WTC11 (cell line): Measurements from ENCODE around the gene ZCCHC2. TPM values are rescaled to one million over a fixed set of nuclear protein-coding genes. Genes with fewer than 3 reads are reported as not detected.
A peak's percentile ranks its signal among the peaks of the same experiment; 100 is the strongest.

Source experiments
- ATAC-seq: fragments of 200-7000 bp; cut with Tn5 transposase; 2 replicates; pipeline ENCODE4 v1.10.0; 2021; ENCODE audit warnings: mild to moderate bottlenecking, moderate library complexity
- CTCF ChIA-PET: fragments of 300-600 bp; sonication (Branson Sonifier 250); formaldehyde crosslinking; loops from one replicate; lab custom pipeline; 2021; ENCODE audit warnings: antibody characterized with exemption; lab: Charles Lee
- POLR2A ChIA-PET: fragments of 350-600 bp; sonication (Branson Sonifier 250); formaldehyde crosslinking; loops from one replicate; lab custom pipeline; 2021; ENCODE audit warnings: antibody characterized with exemption; lab: Charles Lee
- DNase-seq: peaks from one replicate; pipeline ENCODE4 v3.0.0; 2021; ENCODE audit warnings: low spot score
- H3K27ac Mint-ChIP-seq: 2 replicates; pipeline ENCODE4 v1.8.0; 2021; ENCODE audit warnings: mixed read lengths
- H3K27me3 Mint-ChIP-seq: 2 replicates; pipeline ENCODE4 v1.8.0; 2021; ENCODE audit warnings: low read depth, mild to moderate bottlenecking, moderate library complexity, mixed read lengths
- H3K36me3 Mint-ChIP-seq: 2 replicates; pipeline ENCODE4 v1.8.0; 2021; ENCODE audit warnings: mixed read lengths
- H3K4me1 Mint-ChIP-seq: 2 replicates; pipeline ENCODE4 v1.8.0; 2022; ENCODE audit warnings: mixed read lengths
- H3K4me3 Mint-ChIP-seq: 2 replicates; pipeline ENCODE4 v1.8.0; 2021; ENCODE audit warnings: mild to moderate bottlenecking, moderate library complexity, mixed read lengths
- H3K9me3 Mint-ChIP-seq: 2 replicates; pipeline ENCODE4 v1.8.0; 2021; ENCODE audit warnings: mixed read lengths
- CBFB ChIP-seq: sonication (generic); formaldehyde crosslinking; IDR thresholded peaks from 2 replicates; pipeline ENCODE4 v1.8.1; 2022; ENCODE audit warnings: mild to moderate bottlenecking, low read depth, missing genetic modification reagents
- FOXJ3 ChIP-seq: sonication (generic); formaldehyde crosslinking; IDR thresholded peaks from 2 replicates; pipeline ENCODE4 v1.9.0; 2021; ENCODE audit warnings: missing genetic modification reagents, mild to moderate bottlenecking, borderline replicate concordance
- FOXK1 ChIP-seq: sonication (generic); formaldehyde crosslinking; IDR thresholded peaks from 2 replicates; pipeline ENCODE4 v1.8.0; 2022; ENCODE audit warnings: mild to moderate bottlenecking, moderate library complexity, missing genetic modification reagents
- GRHL2 ChIP-seq: fragments of 250-450 bp; sonication (Bioruptor Pico); IDR thresholded peaks from 2 replicates; pipeline ENCODE4 v1.8.0; 2022; ENCODE audit warnings: mild to moderate bottlenecking, moderate library complexity; ENCODE audit not compliant: insufficient replicate concordance, severe bottlenecking
- GTF2I ChIP-seq: fragments of 250-450 bp; sonication (Bioruptor Pico); conservative IDR thresholded peaks from 2 replicates; pipeline ENCODE4 v1.4.0; 2021; ENCODE audit warnings: mild to moderate bottlenecking
- HMGA2 ChIP-seq: fragments of 250-450 bp; sonication (Bioruptor Pico); IDR thresholded peaks from 2 replicates; pipeline ENCODE4 v1.4.0; 2021; ENCODE audit warnings: mild to moderate bottlenecking, moderate library complexity
- NFE2L1 ChIP-seq: sonication (generic); formaldehyde crosslinking; IDR thresholded peaks from 2 replicates; pipeline ENCODE4 v1.8.1; 2023; ENCODE audit warnings: missing genetic modification reagents
- ZNF121 ChIP-seq: sonication (generic); formaldehyde crosslinking; IDR thresholded peaks from 2 replicates; pipeline ENCODE4 v1.8.0; 2023; ENCODE audit warnings: missing genetic modification reagents
- ZNF416 ChIP-seq: fragments of 250-450 bp; sonication (Bioruptor Pico); IDR thresholded peaks from 2 replicates; pipeline ENCODE4 v1.9.0; 2021; ENCODE audit warnings: mild to moderate bottlenecking, inconsistent platforms
- total RNA-seq: library from RNA; stranded (reverse); gene quantifications from 3 replicates; pipeline ENCODE4 v1.2.3, GENCODE V29; 2021
- TF ChIP-seq, protein P1 (sequence below): sonication (generic); formaldehyde crosslinking; IDR thresholded peaks from 2 replicates; pipeline ENCODE4 v1.8.0; 2022; ENCODE audit warnings: mild to moderate bottlenecking, missing genetic modification reagents
- TF ChIP-seq, protein P2 (sequence below): fragments of 250-450 bp; sonication (Bioruptor Pico); IDR thresholded peaks from 2 replicates; pipeline ENCODE4 v1.9.0; 2021; ENCODE audit warnings: mild to moderate bottlenecking
- TF ChIP-seq, protein P3 (sequence below): fragments of 250-450 bp; sonication (Bioruptor Pico); IDR thresholded peaks from 2 replicates; pipeline ENCODE4 v1.9.0; 2021; ENCODE audit warnings: mild to moderate bottlenecking
- TF ChIP-seq, protein P4 (sequence below): sonication (generic); formaldehyde crosslinking; IDR thresholded peaks from 2 replicates; pipeline ENCODE4 v1.8.0; 2022; ENCODE audit warnings: missing genetic modification reagents

ZCCHC2 gene
- total RNA-seq, 1 experiment from 2014 or later, result 18.8 TPM

DNA sequence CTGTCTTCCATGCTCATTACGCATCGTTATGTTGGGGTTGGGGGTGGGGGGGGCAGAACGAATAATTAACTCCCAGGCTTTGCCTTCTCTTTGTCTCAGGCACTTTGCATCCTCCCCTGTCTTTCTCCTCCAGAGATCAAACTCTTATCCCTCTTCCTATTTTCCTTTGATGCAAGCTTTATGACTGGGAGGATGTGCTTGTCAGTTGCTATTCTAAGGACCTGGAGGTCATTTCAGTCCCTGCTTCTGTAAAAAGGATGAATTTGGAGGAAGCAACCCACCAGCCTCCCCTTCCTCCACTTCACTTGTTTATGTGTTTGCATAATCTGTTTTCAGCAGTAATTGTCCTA lies 87.5 kb downstream of the ZCCHC2 start:
- peak overlapping the region; percentile 33 for H3K4me3 Mint-ChIP-seq
- ChIA-PET POLR2A (interaction anchor here (0.5 to 0.7 kb wide), 2 partner anchors 16 to 49 kb away, joined by 4 to 7 read pairs; no protein-coding TSS in a partner anchor), CTCF (interaction anchor here (0.6 to 1.7 kb wide), 3 partner anchors 25 to 372 kb away, joined by 3 to 4 read pairs (median 4); no protein-coding TSS in a partner anchor)
- no peak for TF ChIP-seq ZNF416
- TF ChIP-seq, protein P1, sequence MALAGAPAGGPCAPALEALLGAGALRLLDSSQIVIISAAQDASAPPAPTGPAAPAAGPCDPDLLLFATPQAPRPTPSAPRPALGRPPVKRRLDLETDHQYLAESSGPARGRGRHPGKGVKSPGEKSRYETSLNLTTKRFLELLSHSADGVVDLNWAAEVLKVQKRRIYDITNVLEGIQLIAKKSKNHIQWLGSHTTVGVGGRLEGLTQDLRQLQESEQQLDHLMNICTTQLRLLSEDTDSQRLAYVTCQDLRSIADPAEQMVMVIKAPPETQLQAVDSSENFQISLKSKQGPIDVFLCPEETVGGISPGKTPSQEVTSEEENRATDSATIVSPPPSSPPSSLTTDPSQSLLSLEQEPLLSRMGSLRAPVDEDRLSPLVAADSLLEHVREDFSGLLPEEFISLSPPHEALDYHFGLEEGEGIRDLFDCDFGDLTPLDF (CRISPR knock-in tag), result no peak
- no peak for TF ChIP-seq NFE2L1 (CRISPR knock-in tag)
- no peak for TF ChIP-seq ZNF121
- TF ChIP-seq GRHL2, result no peak
- TF ChIP-seq, protein P2, sequence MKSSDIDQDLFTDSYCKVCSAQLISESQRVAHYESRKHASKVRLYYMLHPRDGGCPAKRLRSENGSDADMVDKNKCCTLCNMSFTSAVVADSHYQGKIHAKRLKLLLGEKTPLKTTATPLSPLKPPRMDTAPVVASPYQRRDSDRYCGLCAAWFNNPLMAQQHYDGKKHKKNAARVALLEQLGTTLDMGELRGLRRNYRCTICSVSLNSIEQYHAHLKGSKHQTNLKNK (CRISPR knock-in tag), result no peak
- TF ChIP-seq HMGA2, result no peak
- TF ChIP-seq CBFB (CRISPR knock-in tag), result no peak
- TF ChIP-seq FOXJ3 (CRISPR knock-in tag), result no peak
- TF ChIP-seq, protein P3, sequence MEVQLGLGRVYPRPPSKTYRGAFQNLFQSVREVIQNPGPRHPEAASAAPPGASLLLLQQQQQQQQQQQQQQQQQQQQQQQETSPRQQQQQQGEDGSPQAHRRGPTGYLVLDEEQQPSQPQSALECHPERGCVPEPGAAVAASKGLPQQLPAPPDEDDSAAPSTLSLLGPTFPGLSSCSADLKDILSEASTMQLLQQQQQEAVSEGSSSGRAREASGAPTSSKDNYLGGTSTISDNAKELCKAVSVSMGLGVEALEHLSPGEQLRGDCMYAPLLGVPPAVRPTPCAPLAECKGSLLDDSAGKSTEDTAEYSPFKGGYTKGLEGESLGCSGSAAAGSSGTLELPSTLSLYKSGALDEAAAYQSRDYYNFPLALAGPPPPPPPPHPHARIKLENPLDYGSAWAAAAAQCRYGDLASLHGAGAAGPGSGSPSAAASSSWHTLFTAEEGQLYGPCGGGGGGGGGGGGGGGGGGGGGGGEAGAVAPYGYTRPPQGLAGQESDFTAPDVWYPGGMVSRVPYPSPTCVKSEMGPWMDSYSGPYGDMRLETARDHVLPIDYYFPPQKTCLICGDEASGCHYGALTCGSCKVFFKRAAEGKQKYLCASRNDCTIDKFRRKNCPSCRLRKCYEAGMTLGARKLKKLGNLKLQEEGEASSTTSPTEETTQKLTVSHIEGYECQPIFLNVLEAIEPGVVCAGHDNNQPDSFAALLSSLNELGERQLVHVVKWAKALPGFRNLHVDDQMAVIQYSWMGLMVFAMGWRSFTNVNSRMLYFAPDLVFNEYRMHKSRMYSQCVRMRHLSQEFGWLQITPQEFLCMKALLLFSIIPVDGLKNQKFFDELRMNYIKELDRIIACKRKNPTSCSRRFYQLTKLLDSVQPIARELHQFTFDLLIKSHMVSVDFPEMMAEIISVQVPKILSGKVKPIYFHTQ (CRISPR knock-in tag), result no peak
- no peak for TF ChIP-seq FOXK1 (CRISPR knock-in tag)
- peaks cover 9% of the 10 kb centered on the region; the same call in 1 of the 2 replicates for H3K9me3 Mint-ChIP-seq
- H3K36me3 Mint-ChIP-seq, result no peaks in the 10 kb centered on the region
- no peak overlapping the region for H3K27ac Mint-ChIP-seq
- H3K4me1 Mint-ChIP-seq, result peaks cover 39% of the 10 kb centered on the region
- no peaks in the 10 kb centered on the region; the same call in 1 of the 2 replicates for H3K27me3 Mint-ChIP-seq
- no peak for DNase-seq
- no peak for ATAC-seq

DNA sequence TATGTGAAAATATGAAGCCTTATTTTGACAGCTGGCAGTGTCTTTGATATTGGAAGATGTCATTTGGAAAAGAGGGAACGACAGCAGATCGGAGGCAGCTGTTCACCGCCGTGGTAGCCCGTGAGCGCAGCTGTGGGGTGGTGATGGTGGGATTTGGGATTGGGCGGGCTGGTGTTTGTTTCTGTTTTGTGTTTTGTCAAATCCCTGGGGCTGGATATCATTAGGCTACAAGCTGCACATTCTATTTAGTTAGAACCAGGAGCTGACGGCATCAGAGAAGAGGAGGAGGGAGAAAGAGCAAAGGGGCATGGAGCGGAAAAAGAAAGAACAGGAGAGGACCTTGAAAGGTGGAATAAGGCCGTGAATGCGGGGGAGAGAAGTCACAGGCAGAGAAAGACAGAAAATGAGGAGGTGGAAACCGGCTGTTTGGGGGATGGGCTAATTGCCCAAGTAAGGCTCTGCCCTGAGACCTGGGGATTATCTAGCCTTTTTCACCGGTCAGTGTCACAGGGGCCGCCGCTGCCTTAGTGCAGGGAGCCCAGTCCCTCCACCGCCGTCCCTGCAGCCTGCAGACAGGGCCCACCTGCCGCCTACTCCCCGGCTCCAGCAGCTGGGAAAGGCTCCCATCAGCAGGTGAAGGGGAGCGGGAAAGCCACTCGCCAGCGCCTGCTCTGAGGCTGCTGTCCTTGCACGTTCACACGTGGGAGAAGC lies 88.0 kb downstream of the ZCCHC2 start:
- peak; percentile 58 for DNase-seq
- Mint-ChIP-seq H3K9me3 (peaks cover 9% of the 10 kb centered on the region; the same call in 1 of the 2 replicates), H3K36me3 (no peaks in the 10 kb centered on the region), H3K27me3 (no peaks in the 10 kb centered on the region; the same call in 1 of the 2 replicates), H3K4me1 (peaks cover 39% of the 10 kb centered on the region), H3K27ac (no peak overlapping the region), H3K4me3 (peak overlapping the region; percentile 33)
- TF ChIP-seq, protein P4, sequence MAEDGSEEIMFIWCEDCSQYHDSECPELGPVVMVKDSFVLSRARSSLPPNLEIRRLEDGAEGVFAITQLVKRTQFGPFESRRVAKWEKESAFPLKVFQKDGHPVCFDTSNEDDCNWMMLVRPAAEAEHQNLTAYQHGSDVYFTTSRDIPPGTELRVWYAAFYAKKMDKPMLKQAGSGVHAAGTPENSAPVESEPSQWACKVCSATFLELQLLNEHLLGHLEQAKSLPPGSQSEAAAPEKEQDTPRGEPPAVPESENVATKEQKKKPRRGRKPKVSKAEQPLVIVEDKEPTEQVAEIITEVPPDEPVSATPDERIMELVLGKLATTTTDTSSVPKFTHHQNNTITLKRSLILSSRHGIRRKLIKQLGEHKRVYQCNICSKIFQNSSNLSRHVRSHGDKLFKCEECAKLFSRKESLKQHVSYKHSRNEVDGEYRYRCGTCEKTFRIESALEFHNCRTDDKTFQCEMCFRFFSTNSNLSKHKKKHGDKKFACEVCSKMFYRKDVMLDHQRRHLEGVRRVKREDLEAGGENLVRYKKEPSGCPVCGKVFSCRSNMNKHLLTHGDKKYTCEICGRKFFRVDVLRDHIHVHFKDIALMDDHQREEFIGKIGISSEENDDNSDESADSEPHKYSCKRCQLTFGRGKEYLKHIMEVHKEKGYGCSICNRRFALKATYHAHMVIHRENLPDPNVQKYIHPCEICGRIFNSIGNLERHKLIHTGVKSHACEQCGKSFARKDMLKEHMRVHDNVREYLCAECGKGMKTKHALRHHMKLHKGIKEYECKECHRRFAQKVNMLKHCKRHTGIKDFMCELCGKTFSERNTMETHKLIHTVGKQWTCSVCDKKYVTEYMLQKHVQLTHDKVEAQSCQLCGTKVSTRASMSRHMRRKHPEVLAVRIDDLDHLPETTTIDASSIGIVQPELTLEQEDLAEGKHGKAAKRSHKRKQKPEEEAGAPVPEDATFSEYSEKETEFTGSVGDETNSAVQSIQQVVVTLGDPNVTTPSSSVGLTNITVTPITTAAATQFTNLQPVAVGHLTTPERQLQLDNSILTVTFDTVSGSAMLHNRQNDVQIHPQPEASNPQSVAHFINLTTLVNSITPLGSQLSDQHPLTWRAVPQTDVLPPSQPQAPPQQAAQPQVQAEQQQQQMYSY, result peak; percentile 22; the same call in 1 of the 2 replicates
- no peak for TF ChIP-seq GTF2I (CRISPR knock-in tag)
- ChIA-PET POLR2A (interaction anchor here (0.5 to 0.7 kb wide), 2 partner anchors 16 to 49 kb away, joined by 4 to 7 read pairs; no protein-coding TSS in a partner anchor), CTCF (interaction anchor here (1.0 to 1.7 kb wide), 3 partner anchors 25 to 372 kb away, joined by 3 to 4 read pairs (median 3); no protein-coding TSS in a partner anchor)
- ATAC-seq, result peak; percentile 80
